ENCODE data around the gene OR52M1.
"Not testable (repeated sequence)": the region's sequence is repeated elsewhere in the genome, so short reads cannot be mapped to it uniquely, and the experiment has no call there.

The OR52M1 gene

DNA sequence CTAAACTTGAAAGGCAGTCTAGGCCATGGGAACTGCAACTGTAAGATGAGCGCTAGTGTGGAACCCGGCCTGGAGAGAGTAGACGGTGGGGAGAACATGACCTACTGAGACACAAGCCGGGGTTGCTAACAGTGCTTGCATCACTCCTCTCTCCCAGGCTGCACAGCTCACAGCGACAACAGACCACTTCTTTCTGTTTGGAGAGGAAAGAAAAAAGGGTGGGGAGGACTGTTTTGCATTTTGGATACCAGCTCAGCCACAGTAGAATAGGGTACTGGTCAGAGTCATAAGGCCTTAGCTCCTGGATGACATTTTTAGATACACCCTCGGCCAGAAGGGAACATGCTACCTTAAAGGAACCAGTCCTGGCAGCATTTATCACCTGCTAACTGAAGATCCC lies 22.2 kb upstream of the OR52M1 start:
- Histone ChIP-seq H3K27ac (ENCODE audit: low read length, poor library complexity, severe bottlenecking) (no peak overlapping the region), H3K4me3 (ENCODE audit: insufficient read depth in 1 of 2, low read depth in 1 of 2, low read length in 2 of 2) (no peak overlapping the region), H3K27me3 (ENCODE audit: control insufficient read depth in 1 of 2, insufficient read depth in 1 of 2, low read length in 2 of 2) (no peaks in the 10 kb centered on the region), H2AFZ (ENCODE audit: low read depth, low read length) (no peak overlapping the region), H2AK5ac (ENCODE audit: low read length, severe bottlenecking) (no peak overlapping the region), H3K9ac (ENCODE audit: low read length) (no peak overlapping the region), H4K91ac (ENCODE audit: low read length) (no peak overlapping the region), H2BK12ac (ENCODE audit: low read length in 2 of 2) (no peak overlapping the region), H3K4ac (ENCODE audit: low read depth in 1 of 2, low read length in 2 of 2) (no peak overlapping the region), H3K23ac (ENCODE audit: low read length in 2 of 2) (no peak overlapping the region), H2BK5ac (ENCODE audit: low read depth, low read length, poor library complexity, severe bottlenecking) (no peak overlapping the region), H3K14ac (ENCODE audit: low read length in 2 of 2) (no peak overlapping the region), H3K4me1 (ENCODE audit: control insufficient read depth, insufficient read depth, low read depth, low read length) (no peaks in the 10 kb centered on the region), H3K4me2 (ENCODE audit: low read length, poor library complexity, severe bottlenecking) (no peak overlapping the region), H4K8ac (ENCODE audit: low read length) (no peak overlapping the region), H3K18ac (ENCODE audit: low read depth in 1 of 2, low read length in 2 of 2) (no peak overlapping the region), H3K9me3 (ENCODE audit: control insufficient read depth, low read length) (no peaks in the 10 kb centered on the region), H3K79me1 (replicated peaks; ENCODE audit: low read length, poor library complexity, severe bottlenecking) (no peaks in the 10 kb centered on the region), H3K36me3 (ENCODE audit: control insufficient read depth in 1 of 2, insufficient read depth in 2 of 2, low read depth in 1 of 2, low read length in 2 of 2) (no peaks in the 10 kb centered on the region), H2BK15ac (ENCODE audit: low read depth, poor library complexity, severe bottlenecking) (no peak overlapping the region), H2BK120ac (ENCODE audit: low read depth, low read length) (no peak overlapping the region)
- no peak for DNase-seq
- WGBS: 79% methylated on average over 5 of the region's 6 CpGs

GRCh38 chr11:4523666-4524065 lies 21.3 kb upstream of the OR52M1 start:
- H3K4me1 ChIP-seq (ENCODE audit: control insufficient read depth, insufficient read depth, low read depth, low read length): no peaks in the 10 kb centered on the region
- no peak overlapping the region for H4K91ac ChIP-seq (ENCODE audit: low read length)
- H3K23ac ChIP-seq (ENCODE audit: low read length in 2 of 2): no peak overlapping the region
- no CpG with 5 or more reads among the region's 1 CpG for WGBS
- H3K79me1 ChIP-seq (replicated peaks; ENCODE audit: low read length, poor library complexity, severe bottlenecking): no peaks in the 10 kb centered on the region
- no peaks in the 10 kb centered on the region for H3K9me3 ChIP-seq (ENCODE audit: control insufficient read depth, low read length)
- no peak overlapping the region for H2AK5ac ChIP-seq (ENCODE audit: low read length, severe bottlenecking)
- H3K4ac ChIP-seq (ENCODE audit: low read depth in 1 of 2, low read length in 2 of 2): no peak overlapping the region
- no peak overlapping the region for H3K27ac ChIP-seq (ENCODE audit: low read length, poor library complexity, severe bottlenecking)
- no peak overlapping the region for H4K8ac ChIP-seq (ENCODE audit: low read length)
- H3K4me3 ChIP-seq (ENCODE audit: insufficient read depth in 1 of 2, low read depth in 1 of 2, low read length in 2 of 2): no peak overlapping the region
- no peak overlapping the region for H2AFZ ChIP-seq (ENCODE audit: low read depth, low read length)
- no peak overlapping the region for H3K18ac ChIP-seq (ENCODE audit: low read depth in 1 of 2, low read length in 2 of 2)
- no peak overlapping the region for H2BK12ac ChIP-seq (ENCODE audit: low read length in 2 of 2)
- no peak overlapping the region for H2BK120ac ChIP-seq (ENCODE audit: low read depth, low read length)
- H3K36me3 ChIP-seq (ENCODE audit: control insufficient read depth in 1 of 2, insufficient read depth in 2 of 2, low read depth in 1 of 2, low read length in 2 of 2): no peaks in the 10 kb centered on the region
- no peaks in the 10 kb centered on the region for H3K27me3 ChIP-seq (ENCODE audit: control insufficient read depth in 1 of 2, insufficient read depth in 1 of 2, low read length in 2 of 2)
- no peak overlapping the region for H3K4me2 ChIP-seq (ENCODE audit: low read length, poor library complexity, severe bottlenecking)
- H3K14ac ChIP-seq (ENCODE audit: low read length in 2 of 2): no peak overlapping the region
- H2BK5ac ChIP-seq (ENCODE audit: low read depth, low read length, poor library complexity, severe bottlenecking): no peak overlapping the region
- DNase-seq: no peak
- no peak overlapping the region for H3K9ac ChIP-seq (ENCODE audit: low read length)
- no peak overlapping the region for H2BK15ac ChIP-seq (ENCODE audit: low read depth, poor library complexity, severe bottlenecking)

GRCh38 chr11:4527926-4528325 lies 17.1 kb upstream of the OR52M1 start:
- Histone ChIP-seq H2AK5ac (ENCODE audit: low read length, severe bottlenecking) (no peak overlapping the region), H2BK15ac (ENCODE audit: low read depth, poor library complexity, severe bottlenecking) (no peak overlapping the region), H3K79me1 (replicated peaks; ENCODE audit: low read length, poor library complexity, severe bottlenecking) (no peaks in the 10 kb centered on the region), H3K23ac (ENCODE audit: low read length in 2 of 2) (no peak overlapping the region), H3K4me1 (ENCODE audit: control insufficient read depth, insufficient read depth, low read depth, low read length) (no peaks in the 10 kb centered on the region), H2BK12ac (ENCODE audit: low read length in 2 of 2) (no peak overlapping the region), H3K4ac (ENCODE audit: low read depth in 1 of 2, low read length in 2 of 2) (no peak overlapping the region), H3K18ac (ENCODE audit: low read depth in 1 of 2, low read length in 2 of 2) (no peak overlapping the region), H2BK120ac (ENCODE audit: low read depth, low read length) (no peak overlapping the region), H2AFZ (ENCODE audit: low read depth, low read length) (no peak overlapping the region), H3K4me2 (ENCODE audit: low read length, poor library complexity, severe bottlenecking) (no peak overlapping the region), H4K8ac (ENCODE audit: low read length) (no peak overlapping the region), H3K27me3 (ENCODE audit: control insufficient read depth in 1 of 2, insufficient read depth in 1 of 2, low read length in 2 of 2) (no peaks in the 10 kb centered on the region), H3K27ac (ENCODE audit: low read length, poor library complexity, severe bottlenecking) (no peak overlapping the region), H3K14ac (ENCODE audit: low read length in 2 of 2) (no peak overlapping the region), H3K9me3 (ENCODE audit: control insufficient read depth, low read length) (peaks cover 3% of the 10 kb centered on the region), H3K4me3 (ENCODE audit: insufficient read depth in 1 of 2, low read depth in 1 of 2, low read length in 2 of 2) (no peak overlapping the region), H2BK5ac (ENCODE audit: low read depth, low read length, poor library complexity, severe bottlenecking) (no peak overlapping the region), H4K91ac (ENCODE audit: low read length) (no peak overlapping the region), H3K9ac (ENCODE audit: low read length) (no peak overlapping the region), H3K36me3 (ENCODE audit: control insufficient read depth in 1 of 2, insufficient read depth in 2 of 2, low read depth in 1 of 2, low read length in 2 of 2) (no peaks in the 10 kb centered on the region)
- DNase-seq: no peak
- WGBS: no CpG with 5 or more reads among the region's 2 CpGs

DNA sequence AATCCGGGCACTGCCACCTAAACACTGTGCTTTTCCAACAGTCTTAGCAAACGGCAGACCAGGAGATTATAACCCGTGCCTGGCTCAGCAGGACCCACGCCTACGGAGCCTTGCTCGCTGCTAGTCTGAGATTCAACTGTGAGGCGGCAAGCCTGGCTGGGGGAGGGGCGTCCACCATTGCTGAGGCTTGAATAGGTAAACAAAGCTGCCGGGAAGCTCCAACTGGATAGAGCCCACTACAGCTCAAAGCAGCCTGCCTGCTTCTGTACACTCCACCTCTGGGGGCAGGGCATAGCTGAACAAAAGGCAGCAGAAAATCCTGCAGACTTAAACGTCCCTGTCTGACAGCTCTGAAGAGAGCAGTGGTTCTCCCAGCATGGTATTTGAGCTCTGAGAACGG lies 13.3 kb upstream of the OR52M1 start:
- H3K79me1 ChIP-seq (replicated peaks; ENCODE audit: low read length, poor library complexity, severe bottlenecking); H3K36me3 ChIP-seq (ENCODE audit: control insufficient read depth in 1 of 2, insufficient read depth in 2 of 2, low read depth in 1 of 2, low read length in 2 of 2); H2BK120ac ChIP-seq (ENCODE audit: low read depth, low read length); H3K4me3 ChIP-seq (ENCODE audit: insufficient read depth in 1 of 2, low read depth in 1 of 2, low read length in 2 of 2); H3K4me1 ChIP-seq (ENCODE audit: control insufficient read depth, insufficient read depth, low read depth, low read length); H3K14ac ChIP-seq (ENCODE audit: low read length in 2 of 2); H4K91ac ChIP-seq (ENCODE audit: low read length); H2BK15ac ChIP-seq (ENCODE audit: low read depth, poor library complexity, severe bottlenecking); H3K9me3 ChIP-seq (ENCODE audit: control insufficient read depth, low read length); H3K18ac ChIP-seq (ENCODE audit: low read depth in 1 of 2, low read length in 2 of 2); H2BK5ac ChIP-seq (ENCODE audit: low read depth, low read length, poor library complexity, severe bottlenecking); DNase-seq; H3K9ac ChIP-seq (ENCODE audit: low read length); H2AK5ac ChIP-seq (ENCODE audit: low read length, severe bottlenecking); H4K8ac ChIP-seq (ENCODE audit: low read length); H3K27me3 ChIP-seq (ENCODE audit: control insufficient read depth in 1 of 2, insufficient read depth in 1 of 2, low read length in 2 of 2); H3K23ac ChIP-seq (ENCODE audit: low read length in 2 of 2); H3K4me2 ChIP-seq (ENCODE audit: low read length, poor library complexity, severe bottlenecking); H3K27ac ChIP-seq (ENCODE audit: low read length, poor library complexity, severe bottlenecking); H2AFZ ChIP-seq (ENCODE audit: low read depth, low read length); H2BK12ac ChIP-seq (ENCODE audit: low read length in 2 of 2); H3K4ac ChIP-seq (ENCODE audit: low read depth in 1 of 2, low read length in 2 of 2): not testable (repeated sequence)
- WGBS: 59% methylated on average over 11 of the region's 11 CpGs

Measured in mesenchymal stem cell (in vitro differentiated cells and primary cell).